Trophoblast cell (in vitro differentiated cells and primary cell): ENCODE data around the gene S100B.

Experiments
- DNase-seq, 2 donors: peaks; one replicate each; pipeline ENCODE4 v3.0.0-alpha.2; 2016
- H2AFZ ChIP-seq: 2 replicates; pipeline ENCODE4 v1.6.1; 2013; ENCODE audit warnings: low read length, moderate library complexity, mild to moderate bottlenecking; ENCODE audit not compliant: insufficient read depth, poor library complexity
- H2AK5ac ChIP-seq: 2 replicates; pipeline ENCODE4 v1.6.1; 2013; ENCODE audit warnings: mild to moderate bottlenecking, low read length
- H2BK120ac ChIP-seq: 2 replicates; pipeline ENCODE4 v1.6.1; 2013; ENCODE audit warnings: low read length, mild to moderate bottlenecking, moderate library complexity; ENCODE audit not compliant: insufficient read depth, poor library complexity
- H2BK12ac ChIP-seq: 2 replicates; pipeline ENCODE4 v1.6.1; 2013; ENCODE audit warnings: mild to moderate bottlenecking, low read length, moderate library complexity
- H2BK5ac ChIP-seq: 2 replicates; pipeline ENCODE4 v1.6.1; 2013; ENCODE audit warnings: low read length, low read depth, moderate library complexity, mild to moderate bottlenecking; ENCODE audit not compliant: poor library complexity
- H3K14ac ChIP-seq: 2 replicates; pipeline ENCODE4 v1.6.1; 2013; ENCODE audit warnings: mild to moderate bottlenecking, low read length
- H3K18ac ChIP-seq: 2 replicates; pipeline ENCODE4 v1.6.1; 2013; ENCODE audit warnings: mild to moderate bottlenecking, low read length
- H3K23ac ChIP-seq: 2 replicates; pipeline ENCODE4 v1.6.1; 2013; ENCODE audit warnings: low read length
- H3K27ac ChIP-seq: 2 replicates; pipeline ENCODE4 v1.5.1; 2013; ENCODE audit warnings: low read depth, mild to moderate bottlenecking, inconsistent platforms, low read length, moderate library complexity
- H3K27me3 ChIP-seq: 2 replicates; pipeline ENCODE4 v1.6.1; 2013; ENCODE audit warnings: inconsistent platforms, mild to moderate bottlenecking, low read length, moderate library complexity; ENCODE audit not compliant: insufficient read depth
- H3K36me3 ChIP-seq, 2 experiments: 1 replicate in 1 of 2; 2 replicates in 1 of 2; pipeline ENCODE4 v1.6.1; 2013; ENCODE audit warnings: low read length in 2 of 2, mild to moderate bottlenecking in 2 of 2, moderate library complexity in 1 of 2; ENCODE audit not compliant: insufficient read depth in 2 of 2, control insufficient read depth in 1 of 2
- H3K4ac ChIP-seq: 2 replicates; pipeline ENCODE4 v1.6.1; 2013; ENCODE audit warnings: low read depth, mild to moderate bottlenecking, low read length, moderate library complexity
- H3K4me1 ChIP-seq, 2 experiments: 1 replicate in 1 of 2; 2 replicates in 1 of 2; pipeline ENCODE4 v1.6.1; 2013; ENCODE audit warnings: low read length in 2 of 2, mild to moderate bottlenecking in 2 of 2, moderate library complexity in 1 of 2; ENCODE audit not compliant: insufficient read depth in 2 of 2, control insufficient read depth in 1 of 2
- H3K4me2 ChIP-seq: 2 replicates; pipeline ENCODE4 v1.6.1; 2013; ENCODE audit warnings: inconsistent platforms, mild to moderate bottlenecking, low read length, moderate library complexity
- H3K4me3 ChIP-seq: 2 replicates; pipeline ENCODE4 v1.5.1; 2013; ENCODE audit warnings: mild to moderate bottlenecking, low read depth, low read length, inconsistent platforms
- H3K79me1 ChIP-seq: one replicate; pipeline ENCODE4 v1.6.1; 2013; ENCODE audit warnings: low read length
- H3K79me2 ChIP-seq: 2 replicates; pipeline ENCODE4 v1.6.1; 2013; ENCODE audit warnings: low read length, mild to moderate bottlenecking; ENCODE audit not compliant: control insufficient read depth, insufficient read depth, poor library complexity
- H3K9ac ChIP-seq: 2 replicates; pipeline ENCODE4 v1.6.1; 2013; ENCODE audit warnings: mild to moderate bottlenecking, low read length
- H3K9me3 ChIP-seq: 2 replicates; pipeline ENCODE4 v1.6.1; 2013; ENCODE audit warnings: low read depth, mild to moderate bottlenecking, control low read depth, inconsistent platforms, low read length; ENCODE audit not compliant: insufficient read depth
- H4K12ac ChIP-seq: 2 replicates; pipeline ENCODE4 v1.6.1; 2013; ENCODE audit warnings: low read depth, mild to moderate bottlenecking, low read length, moderate library complexity
- H4K8ac ChIP-seq: 2 replicates; pipeline ENCODE4 v1.6.1; 2013; ENCODE audit warnings: low read depth, mild to moderate bottlenecking, low read length, moderate library complexity
- H4K91ac ChIP-seq: one replicate; pipeline ENCODE4 v1.6.1; 2013; ENCODE audit warnings: low read depth, mild to moderate bottlenecking, low read length, moderate library complexity
- WGBS: extraction: QIAGEN DNeasy Blood & Tissue Kit; methylation state at CpG from one replicate; pipeline ENCODE4 v1.1.7; 2013; ENCODE audit warnings: missing lambda C conversion rate; ENCODE audit not compliant: insufficient read length, insufficient coverage; ENCODE audit errors: extremely low coverage; 5-methylcytosine and 5-hydroxymethylcytosine counted together

Gene S100B

DNA sequence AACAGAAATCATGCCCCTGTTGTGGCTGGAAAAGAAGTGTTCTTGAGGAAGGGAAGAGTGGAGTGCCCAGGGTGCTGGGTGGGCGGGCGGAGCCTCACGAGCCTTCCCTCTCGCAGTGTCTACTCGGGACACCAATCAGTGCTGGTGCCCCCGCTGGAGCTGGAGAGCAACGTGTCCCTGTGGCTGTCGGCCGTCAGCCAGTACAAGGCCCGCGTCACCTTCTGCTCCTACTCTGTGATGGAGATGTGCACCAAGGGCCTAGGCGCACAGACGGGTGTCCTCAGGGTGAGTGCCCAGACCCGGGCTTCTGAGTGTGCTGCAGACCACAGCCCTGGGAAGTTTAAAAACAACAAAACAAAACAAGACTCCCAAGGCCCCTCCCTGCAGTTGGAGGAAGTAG lies 47.4 kb downstream of the S100B start:
- no peak overlapping the region for H2BK5ac ChIP-seq
- peaks cover 71 to 81% of the 10 kb centered on the region in 2 experiments for H3K36me3 ChIP-seq
- H3K9me3 ChIP-seq = no peaks in the 10 kb centered on the region
- H4K8ac ChIP-seq = no peak overlapping the region
- H3K79me2 ChIP-seq = no peaks in the 10 kb centered on the region
- no peak overlapping the region for H3K4ac ChIP-seq
- WGBS = no CpG with 5 or more reads among the region's 14 CpGs
- H2BK12ac ChIP-seq = no peak overlapping the region
- DNase-seq = no peak
- no peak overlapping the region for H2BK120ac ChIP-seq
- no peak overlapping the region for H2AK5ac ChIP-seq
- no peaks in the 10 kb centered on the region for H3K79me1 ChIP-seq
- no peak overlapping the region for H4K91ac ChIP-seq
- no peak overlapping the region for H3K14ac ChIP-seq
- no peak overlapping the region for H3K4me2 ChIP-seq
- H4K12ac ChIP-seq = no peak overlapping the region
- H2AFZ ChIP-seq = no peak overlapping the region
- H3K4me3 ChIP-seq = no peak overlapping the region
- no peak overlapping the region for H3K9ac ChIP-seq
- no peak overlapping the region for H3K27ac ChIP-seq
- no peak overlapping the region for H3K23ac ChIP-seq
- no peak overlapping the region for H3K18ac ChIP-seq
- no peaks in the 10 kb centered on the region for H3K27me3 ChIP-seq
- H3K4me1 ChIP-seq = no peaks in the 10 kb centered on the region

DNA sequence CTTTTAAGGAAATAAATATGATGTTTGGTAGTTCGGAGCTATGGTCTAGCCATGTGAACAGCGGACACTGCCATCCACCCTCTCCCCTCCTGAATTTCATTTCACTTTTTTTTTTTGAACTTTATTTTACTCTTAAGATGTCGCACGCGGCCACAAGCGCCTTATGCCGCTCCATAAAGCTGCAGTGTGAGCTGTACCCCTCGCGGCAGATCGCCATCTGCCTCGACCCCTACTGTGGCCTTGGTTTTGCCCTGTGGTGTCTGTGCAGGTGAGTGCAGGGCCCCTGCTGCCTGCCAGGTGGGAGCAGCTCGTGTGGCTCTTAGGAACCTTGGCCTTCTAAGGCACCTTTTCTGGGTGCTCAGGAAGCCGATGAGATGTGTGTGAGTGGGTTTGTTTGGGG lies 48.1 kb downstream of the S100B start:
- no peaks in the 10 kb centered on the region for H3K9me3 ChIP-seq
- no peak overlapping the region for H3K14ac ChIP-seq
- no peak overlapping the region for H3K4me2 ChIP-seq
- no peak overlapping the region for H2BK120ac ChIP-seq
- H2AK5ac ChIP-seq = no peak overlapping the region
- no peak overlapping the region for H3K23ac ChIP-seq
- H3K36me3 ChIP-seq = peaks cover 66 to 79% of the 10 kb centered on the region in 2 experiments
- DNase-seq = no peak
- WGBS = no CpG with 5 or more reads among the region's 13 CpGs
- no peak overlapping the region for H4K8ac ChIP-seq
- H3K18ac ChIP-seq = no peak overlapping the region
- H3K9ac ChIP-seq = no peak overlapping the region
- H3K79me1 ChIP-seq = no peaks in the 10 kb centered on the region
- H3K79me2 ChIP-seq = no peaks in the 10 kb centered on the region
- no peaks in the 10 kb centered on the region for H3K4me1 ChIP-seq
- H2AFZ ChIP-seq = no peak overlapping the region
- no peaks in the 10 kb centered on the region for H3K27me3 ChIP-seq
- H3K4me3 ChIP-seq = no peak overlapping the region
- no peak overlapping the region for H3K4ac ChIP-seq
- no peak overlapping the region for H2BK5ac ChIP-seq
- no peak overlapping the region for H3K27ac ChIP-seq
- H2BK12ac ChIP-seq = no peak overlapping the region
- H4K12ac ChIP-seq = no peak overlapping the region
- no peak overlapping the region for H4K91ac ChIP-seq

DNA sequence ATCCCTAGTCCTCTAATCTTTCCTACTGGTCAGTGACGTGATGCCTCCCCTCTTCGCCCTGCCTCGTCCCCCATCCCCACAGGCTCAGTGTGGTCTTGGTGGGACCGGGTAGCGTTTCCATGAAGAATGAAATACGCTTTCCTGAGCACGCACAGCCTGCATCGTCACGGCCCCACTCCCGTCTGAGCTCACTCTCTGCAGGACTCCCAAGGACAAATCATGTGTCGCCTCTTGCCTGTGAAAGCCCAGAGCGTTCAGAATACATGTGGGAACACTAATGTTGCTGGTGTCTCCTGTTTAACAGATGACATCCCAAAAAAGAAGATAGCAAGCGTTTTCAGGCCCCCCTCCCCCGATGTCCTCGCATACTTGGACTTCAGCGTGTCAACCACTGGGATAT lies 49.2 kb downstream of the S100B start:
- Histone ChIP-seq H2BK12ac (no peak overlapping the region), H3K9me3 (no peaks in the 10 kb centered on the region), H3K9ac (no peak overlapping the region), H2BK120ac (no peak overlapping the region), H2BK5ac (no peak overlapping the region), H4K12ac (no peak overlapping the region), H3K79me2 (no peaks in the 10 kb centered on the region), H3K27me3 (no peaks in the 10 kb centered on the region), H3K18ac (no peak overlapping the region), H2AK5ac (no peak overlapping the region), H3K14ac (no peak overlapping the region), H3K27ac (no peak overlapping the region), H2AFZ (no peak overlapping the region), H4K91ac (no peak overlapping the region), H4K8ac (no peak overlapping the region), H3K4me3 (no peak overlapping the region), H3K36me3 (peaks cover 63 to 75% of the 10 kb centered on the region in 2 experiments), H3K4me1 (no peaks in the 10 kb centered on the region), H3K79me1 (no peaks in the 10 kb centered on the region), H3K4me2 (no peak overlapping the region), H3K23ac (no peak overlapping the region), H3K4ac (no peak overlapping the region)
- no CpG with 5 or more reads among the region's 16 CpGs for WGBS
- DNase-seq = no peak

DNA sequence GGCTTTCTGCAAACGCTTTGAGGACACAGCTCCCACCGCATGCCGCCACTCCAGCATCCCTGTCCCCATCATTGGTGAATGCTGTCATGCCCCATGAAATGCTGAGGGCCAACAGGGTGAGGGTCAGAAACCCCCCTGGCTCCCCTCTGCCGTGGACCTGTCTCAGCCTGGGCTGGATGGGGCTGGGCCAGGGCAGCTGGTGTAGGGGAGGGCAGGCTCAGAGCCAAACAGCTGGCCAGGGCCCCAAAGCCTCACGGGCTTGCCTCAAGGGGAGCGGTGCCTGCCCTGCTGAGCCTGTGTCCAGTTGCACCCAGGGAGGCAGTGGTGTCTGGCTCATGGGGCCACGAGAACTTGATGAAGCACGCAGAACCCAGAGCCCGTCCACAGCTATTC lies 49.7 kb downstream of the S100B start:
- Histone ChIP-seq H3K27ac (no peak overlapping the region), H3K4me1 (no peaks in the 10 kb centered on the region), H2AFZ (no peak overlapping the region), H3K4me2 (no peak overlapping the region), H3K4me3 (no peak overlapping the region), H3K18ac (no peak overlapping the region), H3K9ac (no peak overlapping the region), H4K12ac (no peak overlapping the region), H3K4ac (no peak overlapping the region), H2AK5ac (no peak overlapping the region), H4K8ac (no peak overlapping the region), H3K79me2 (no peaks in the 10 kb centered on the region), H2BK120ac (no peak overlapping the region), H2BK12ac (no peak overlapping the region), H3K79me1 (no peaks in the 10 kb centered on the region), H3K9me3 (no peaks in the 10 kb centered on the region), H2BK5ac (no peak overlapping the region), H3K36me3 (peaks cover 65 to 75% of the 10 kb centered on the region in 2 experiments), H3K14ac (no peak overlapping the region), H3K23ac (no peak overlapping the region), H3K27me3 (no peaks in the 10 kb centered on the region), H4K91ac (no peak overlapping the region)
- WGBS = no CpG with 5 or more reads among the region's 9 CpGs
- DNase-seq = no peak
